Sigmoid colon (tissue), 7 donors: ENCODE measurements around the gene SETBP1. TPM values are rescaled to one million over a fixed set of nuclear protein-coding genes. Genes with fewer than 3 reads are reported as not detected.

Experiments
- DNase-seq: peaks from one replicate; pipeline ENCODE4 v3.0.0-alpha.2; 2019
- H3K27ac ChIP-seq, 4 donors: fragments of 200-600 bp; sonication (generic); one replicate each; pipeline ENCODE4 v1.5.1; 2016 to 2019; ENCODE audit warnings: mild to moderate bottlenecking in 1 of 4
- H3K27me3 ChIP-seq, 3 donors: fragments of 200-600 bp; sonication (generic); one replicate each; pipeline ENCODE4 v1.5.1; 2019; ENCODE audit warnings: mild to moderate bottlenecking in 1 of 3
- H3K36me3 ChIP-seq, 4 donors: fragments of 200-600 bp; sonication (generic); one replicate each; pipeline ENCODE4 v1.5.1; 2016 to 2019
- H3K4me1 ChIP-seq, 4 donors: fragments of 200-600 bp; sonication (generic); one replicate each; pipeline ENCODE4 v1.5.1; 2017 to 2019
- H3K4me3 ChIP-seq, 4 donors: fragments of 200-600 bp; sonication (generic); one replicate each; pipeline ENCODE4 v1.5.1; 2017 to 2019; ENCODE audit warnings: mild to moderate bottlenecking in 2 of 4, moderate library complexity in 1 of 4
- H3K9me3 ChIP-seq, 4 donors: fragments of 200-600 bp in 3 of 4; sonication (generic) in 3 of 4; one replicate each; pipeline versions ENCODE4 v1.5.1 to v1.6.1; 2013 to 2019
- EP300 ChIP-seq, 4 donors: sonication (generic); formaldehyde crosslinking; IDR thresholded peaks; one replicate each; pipeline ENCODE4 v1.6.1; 2017; ENCODE audit warnings: antibody characterized with exemption in 4 of 4
- POLR2A ChIP-seq, 2 donors: fragments of 450-650 bp; IDR thresholded peaks; one replicate each; pipeline ENCODE4 v1.6.1; 2016; ENCODE audit warnings: antibody characterized with exemption in 2 of 2, mild to moderate bottlenecking in 2 of 2, moderate library complexity in 2 of 2
- POLR2AphosphoS5 ChIP-seq, 4 donors: sonication (generic); formaldehyde crosslinking; IDR thresholded peaks; one replicate each; pipeline ENCODE4 v1.6.1; 2017; ENCODE audit warnings: antibody characterized with exemption in 4 of 4
- WGBS, 2 donors: extraction: QIAGEN DNeasy Blood & Tissue Kit; methylation state at CpG; one replicate each; pipeline ENCODE4 v1.1.7; 2013; 5-methylcytosine and 5-hydroxymethylcytosine counted together
- intact Hi-C: fragments of 100-400 bp; cut with DNase I; formaldehyde crosslinking; loops from one replicate; pipeline ENCODE4 v1.15.1; 2023
- polyA plus RNA-seq, 3 donors: library from polyadenylated mRNA; stranded (reverse); fragments of 200-250 nt; gene quantifications; one replicate each; pipeline ENCODE4 v1.2.3, GENCODE V29; 2013
- total RNA-seq, 4 donors: library from RNA; depleted of rRNA; stranded (reverse); fragments of >200 nt; gene quantifications; one replicate each; pipeline ENCODE4 v1.1.0, GENCODE V29; 2016
- TF ChIP-seq, protein P1 (sequence below), 4 experiments: fragments of 450-650 bp in 3 of 4; fragments of 200-600 bp in 1 of 4; IDR thresholded peaks; one replicate each; pipeline ENCODE4 v1.5.1; 2016 to 2019; ENCODE audit warnings: antibody characterized with exemption in 4 of 4, mild to moderate bottlenecking in 3 of 4, moderate library complexity in 2 of 4
- donor health status: healthy with polysubstance abuse.
- donor health status: Bipolar disorder and iron deficiency.
- donor health status: healthy.

The SETBP1 gene
- total and polyA plus RNA-seq, 7 donors = 0.69 to 100 (median 67.9) TPM

GRCh38 chr18:44944461-44944860 lies 263.8 kb downstream of the SETBP1 start:
- TF ChIP-seq POLR2AphosphoS5 (IDR thresholded peaks at IDR 0.05) = no peak
- TF ChIP-seq EP300 (IDR thresholded peaks at IDR 0.05) = no peak
- TF ChIP-seq POLR2A (IDR thresholded peaks at IDR 0.05) = no peak
- TF ChIP-seq, protein P1, sequence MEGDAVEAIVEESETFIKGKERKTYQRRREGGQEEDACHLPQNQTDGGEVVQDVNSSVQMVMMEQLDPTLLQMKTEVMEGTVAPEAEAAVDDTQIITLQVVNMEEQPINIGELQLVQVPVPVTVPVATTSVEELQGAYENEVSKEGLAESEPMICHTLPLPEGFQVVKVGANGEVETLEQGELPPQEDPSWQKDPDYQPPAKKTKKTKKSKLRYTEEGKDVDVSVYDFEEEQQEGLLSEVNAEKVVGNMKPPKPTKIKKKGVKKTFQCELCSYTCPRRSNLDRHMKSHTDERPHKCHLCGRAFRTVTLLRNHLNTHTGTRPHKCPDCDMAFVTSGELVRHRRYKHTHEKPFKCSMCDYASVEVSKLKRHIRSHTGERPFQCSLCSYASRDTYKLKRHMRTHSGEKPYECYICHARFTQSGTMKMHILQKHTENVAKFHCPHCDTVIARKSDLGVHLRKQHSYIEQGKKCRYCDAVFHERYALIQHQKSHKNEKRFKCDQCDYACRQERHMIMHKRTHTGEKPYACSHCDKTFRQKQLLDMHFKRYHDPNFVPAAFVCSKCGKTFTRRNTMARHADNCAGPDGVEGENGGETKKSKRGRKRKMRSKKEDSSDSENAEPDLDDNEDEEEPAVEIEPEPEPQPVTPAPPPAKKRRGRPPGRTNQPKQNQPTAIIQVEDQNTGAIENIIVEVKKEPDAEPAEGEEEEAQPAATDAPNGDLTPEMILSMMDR (IDR thresholded peaks at IDR 0.05) = no peak
- 86 to 93% methylated on average over 1 of the region's 1 CpG for WGBS, 2 donors
- H3K9me3 ChIP-seq = no peaks in the 10 kb centered on the region
- H3K4me1 ChIP-seq = peaks cover 0 to 35% (median 32%) of the 10 kb centered on the region in 4 donors
- intact Hi-C loops = loop anchor here (5.0 to 10.0 kb wide), 2 partner anchors 52 to 60 kb away; no protein-coding TSS in a partner anchor
- no peak overlapping the region for H3K27ac ChIP-seq
- H3K27me3 ChIP-seq = no peaks in the 10 kb centered on the region
- DNase-seq = no peak
- H3K36me3 ChIP-seq = no peaks in the 10 kb centered on the region
- H3K4me3 ChIP-seq = no peak overlapping the region

DNA sequence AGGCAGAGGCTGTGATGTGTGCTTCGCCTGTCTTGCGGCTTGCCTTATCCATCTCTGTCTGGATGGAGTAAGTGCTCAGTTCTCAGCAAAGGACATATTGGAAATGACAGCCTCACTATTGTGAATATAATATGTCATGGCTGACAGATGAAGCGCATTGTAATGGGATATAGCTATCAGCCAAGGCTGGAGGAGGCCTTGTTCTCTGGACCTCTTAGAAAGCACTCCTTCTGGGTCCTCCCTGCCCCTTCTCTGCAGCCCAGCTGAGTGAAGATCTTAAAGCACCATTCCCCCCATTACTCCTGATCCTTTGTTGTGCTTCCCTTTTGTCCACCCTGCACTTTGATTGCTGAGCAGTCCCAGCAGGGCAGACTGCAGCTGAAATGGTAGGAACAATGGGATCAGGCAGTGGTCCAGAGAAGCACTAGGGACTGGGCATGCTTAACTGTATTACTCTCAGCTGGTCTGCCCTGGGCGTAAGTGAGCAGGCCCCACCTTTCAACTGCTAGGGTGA lies 265.3 kb downstream of the SETBP1 start:
- no peak for DNase-seq
- H3K4me3 ChIP-seq = no peak overlapping the region
- peaks cover 0 to 15% (median 13%) of the 10 kb centered on the region in 4 donors for H3K36me3 ChIP-seq
- peaks cover 0 to 35% (median 32%) of the 10 kb centered on the region in 4 donors for H3K4me1 ChIP-seq
- intact Hi-C loops = loop anchor here (10.0 kb wide), 1 partner anchor 59 kb away; no protein-coding TSS in a partner anchor
- 79 to 88% methylated on average over 4 of the region's 4 CpGs for WGBS, 2 donors
- H3K27me3 ChIP-seq = no peaks in the 10 kb centered on the region
- no peak overlapping the region for H3K27ac ChIP-seq
- TF ChIP-seq POLR2AphosphoS5 (IDR thresholded peaks at IDR 0.05) (no peak), EP300 (IDR thresholded peaks at IDR 0.05) (no peak), POLR2A (IDR thresholded peaks at IDR 0.05) (no peak)
- TF ChIP-seq, protein P1 (IDR thresholded peaks at IDR 0.05) = no peak
- H3K9me3 ChIP-seq = no peaks in the 10 kb centered on the region

DNA sequence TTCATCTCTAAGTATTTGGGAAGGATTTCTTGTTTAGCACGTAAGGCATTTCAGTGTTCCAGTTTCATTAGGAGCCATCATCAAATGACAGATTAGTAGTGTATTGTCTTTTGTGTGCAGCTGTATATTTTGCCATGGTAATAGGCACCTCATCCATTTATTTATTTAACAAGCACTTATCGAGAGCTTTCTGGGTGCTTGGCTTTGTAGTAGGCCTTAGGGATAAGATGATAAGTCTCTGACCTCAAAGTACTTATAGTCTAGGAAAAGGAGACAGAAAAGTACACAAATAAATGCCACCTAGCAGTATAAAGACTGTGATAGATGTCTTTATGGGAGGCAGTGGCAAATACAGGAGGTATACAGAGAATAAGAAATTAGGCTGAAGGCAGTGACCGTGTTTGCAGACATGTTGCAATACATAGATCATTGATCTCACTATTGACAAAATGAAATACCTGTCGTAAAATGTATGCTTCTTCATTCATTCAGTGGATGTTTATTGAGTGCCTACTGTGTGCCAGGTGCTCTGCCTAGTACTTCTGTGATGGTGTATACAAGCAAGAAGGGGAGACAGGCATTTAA lies 265.9 kb downstream of the SETBP1 start:
- peaks cover 0 to 35% (median 32%) of the 10 kb centered on the region in 4 donors for H3K4me1 ChIP-seq
- WGBS, 2 donors = 48 to 83% methylated on average over 4 of the region's 4 CpGs
- intact Hi-C loops = loop anchor here (10.0 kb wide), 1 partner anchor 58 kb away; no protein-coding TSS in a partner anchor
- no peak overlapping the region for H3K4me3 ChIP-seq
- no peaks in the 10 kb centered on the region for H3K27me3 ChIP-seq
- H3K27ac ChIP-seq = no peak overlapping the region
- no peaks in the 10 kb centered on the region for H3K9me3 ChIP-seq
- no peak for DNase-seq
- H3K36me3 ChIP-seq = peaks cover 0 to 22% (median 16%) of the 10 kb centered on the region in 4 donors
- TF ChIP-seq EP300 (IDR thresholded peaks at IDR 0.05) (no peak), POLR2A (IDR thresholded peaks at IDR 0.05) (no peak), POLR2AphosphoS5 (IDR thresholded peaks at IDR 0.05) (no peak)
- TF ChIP-seq, protein P1 (IDR thresholded peaks at IDR 0.05) = no peak

DNA sequence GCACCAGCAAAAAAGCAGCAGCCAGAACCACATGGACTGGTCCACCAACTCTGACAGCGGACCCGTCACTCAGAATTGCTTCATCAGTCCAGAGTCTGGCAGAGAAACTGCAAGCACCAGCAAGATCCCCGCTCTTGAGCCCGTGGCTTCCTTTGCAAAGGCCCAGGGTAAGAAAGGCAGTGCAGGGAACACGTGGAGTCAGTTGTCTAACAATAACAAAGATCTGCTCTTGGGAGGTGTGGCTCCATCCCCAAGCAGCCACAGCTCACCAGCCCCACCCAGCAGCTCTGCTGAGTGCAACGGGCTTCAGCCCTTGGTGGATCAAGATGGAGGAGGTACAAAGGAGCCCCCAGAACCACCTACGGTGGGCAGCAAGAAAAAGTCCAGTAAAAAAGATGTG lies 269.3 kb downstream of the SETBP1 start:
- Histone ChIP-seq H3K27me3 (no peaks in the 10 kb centered on the region), H3K27ac (no peak overlapping the region), H3K4me1 (peaks cover 0 to 14% (median 11%) of the 10 kb centered on the region in 4 donors), H3K36me3 (peaks cover 0 to 38% (median 20%) of the 10 kb centered on the region in 4 donors), H3K4me3 (no peak overlapping the region), H3K9me3 (no peaks in the 10 kb centered on the region)
- TF ChIP-seq, protein P1 (IDR thresholded peaks at IDR 0.05) = no peak
- TF ChIP-seq POLR2AphosphoS5 (IDR thresholded peaks at IDR 0.05) (no peak), EP300 (IDR thresholded peaks at IDR 0.05) (no peak), POLR2A (IDR thresholded peaks at IDR 0.05) (no peak)
- no peak for DNase-seq
- 94 to 95% methylated on average over 7 of the region's 7 CpGs for WGBS, 2 donors
- intact Hi-C loops = loop anchor here (10.0 kb wide), 1 partner anchor 55 kb away; no protein-coding TSS in a partner anchor
